Aorta (tissue), 5 donors: ENCODE data around the gene ZNF516. TPM values are rescaled to one million over a fixed set of nuclear protein-coding genes. Genes with fewer than 3 reads are reported as not detected.

Source experiments
- ATAC-seq: fragments of 200-7000 bp; cut with Tn5 transposase; one replicate; pipeline ENCODE4 v1.9.1; 2022; ENCODE audit warnings: moderate library complexity; ENCODE audit not compliant: low FRiP score
- DNase-seq, 2 donors: peaks; one replicate each; pipeline ENCODE4 v3.0.0-alpha.2; 2020
- H3K27ac ChIP-seq, 2 donors: one replicate each; pipeline ENCODE4 v1.5.1; 2013; ENCODE audit warnings: low read length in 2 of 2, mild to moderate bottlenecking in 2 of 2, moderate library complexity in 2 of 2, control low read depth in 1 of 2, inconsistent platforms in 1 of 2, low read depth in 1 of 2
- H3K27me3 ChIP-seq, 2 donors: one replicate each; pipeline ENCODE4 v1.6.1; 2013; ENCODE audit warnings: control low read depth in 1 of 2, low read length in 1 of 2, mild to moderate bottlenecking in 1 of 2, moderate library complexity in 1 of 2; ENCODE audit not compliant: insufficient read depth in 2 of 2, control insufficient read depth in 1 of 2
- H3K36me3 ChIP-seq, 2 donors: one replicate each; pipeline ENCODE4 v1.6.1; 2013; ENCODE audit warnings: control low read depth in 1 of 2, low read length in 1 of 2, mild to moderate bottlenecking in 1 of 2; ENCODE audit not compliant: insufficient read depth in 2 of 2, control insufficient read depth in 1 of 2
- H3K4me1 ChIP-seq, 2 donors: one replicate each; pipeline ENCODE4 v1.6.1; 2013; ENCODE audit warnings: low read length in 2 of 2, control low read depth in 1 of 2, mild to moderate bottlenecking in 1 of 2, moderate library complexity in 1 of 2; ENCODE audit not compliant: insufficient read depth in 2 of 2, control insufficient read depth in 1 of 2
- H3K4me3 ChIP-seq, 2 donors: one replicate each; pipeline ENCODE4 v1.5.1; 2013; ENCODE audit warnings: low read length in 2 of 2, control low read depth in 1 of 2, mild to moderate bottlenecking in 1 of 2
- H3K9me3 ChIP-seq: one replicate; pipeline ENCODE4 v1.6.1; 2013; ENCODE audit warnings: mild to moderate bottlenecking, low read length; ENCODE audit not compliant: control insufficient read depth
- WGBS, 2 donors: extraction: QIAGEN DNeasy Blood & Tissue Kit; methylation state at CpG; one replicate each; pipeline ENCODE4 v1.1.7; 2013; 5-methylcytosine and 5-hydroxymethylcytosine counted together
- intact Hi-C, 2 donors: fragments of 100-400 bp; cut with DNase I; formaldehyde crosslinking; loops; one replicate each; pipeline versions ENCODE4 v1.14.2 to v1.15.0; 2022
- polyA plus RNA-seq, 2 donors: library from polyadenylated mRNA; stranded (reverse); fragments of 200-250 nt; gene quantifications; one replicate each; pipeline ENCODE4 v1.2.3, GENCODE V29; 2013
- total RNA-seq, 2 donors: library from RNA; stranded (reverse); fragmentation: NEBNext Ultra II Directional; extraction: Animal tissue kit (Norgen Biotek cat#: 25700); gene quantifications; one replicate each; pipeline ENCODE4 v1.2.1, GENCODE V29; 2021
- donor health status: healthy with polysubstance abuse.
- donor health status: Bipolar disorder and iron deficiency.
- donor health status: DM: no; HTN: no; CAD: no.
- donor health status: DM: no; HTN: no; CAD: no.
- donor health status: DM: yes; HTN: yes; CAD: no.

The ZNF516 gene
- total and polyA plus RNA-seq, 4 donors: 2.0 to 55.6 (median 17.1) TPM

- Histone ChIP-seq H3K9me3 (no peaks in the 10 kb centered on the region), H3K4me1 (no peaks in the 10 kb centered on the region), H3K27ac (no peak overlapping the region), H3K4me3 (no peak overlapping the region), H3K36me3 (no peaks in the 10 kb centered on the region), H3K27me3 (no peaks in the 10 kb centered on the region)
- 90 to 93% methylated on average over 16 of the region's 16 CpGs for whole genome bisulfite sequencing, 2 donors
- intact Hi-C loops: no loop called here
- ATAC-seq (no peak), DNase-seq (no peak)
Measured at GRCh38 chr18:76436342-76436741, 58.7 kb downstream of the ZNF516 start.

- Histone ChIP-seq H3K36me3 (no peaks in the 10 kb centered on the region), H3K4me3 (no peak overlapping the region), H3K4me1 (no peaks in the 10 kb centered on the region), H3K9me3 (no peaks in the 10 kb centered on the region), H3K27me3 (no peaks in the 10 kb centered on the region), H3K27ac (no peak overlapping the region)
- 89% methylated on average over 17 of the region's 17 CpGs for WGBS, 2 donors
- ATAC-seq (no peak), DNase-seq (no peak)
- intact Hi-C loops: no loop called here
Measured at GRCh38 chr18:76435316-76435989, 59.6 kb downstream of the ZNF516 start.

- no peaks in the 10 kb centered on the region for H3K36me3 ChIP-seq
- WGBS, 2 donors: 93 to 94% methylated on average over 14 of the region's 14 CpGs
- H3K4me3 ChIP-seq: no peak overlapping the region
- intact Hi-C loops: no loop called here
- H3K4me1 ChIP-seq: no peaks in the 10 kb centered on the region
- no peak for ATAC-seq
- no peaks in the 10 kb centered on the region for H3K27me3 ChIP-seq
- H3K9me3 ChIP-seq: no peaks in the 10 kb centered on the region
- H3K27ac ChIP-seq: no peak overlapping the region
- DNase-seq: no peak
Measured at GRCh38 chr18:76434452-76434851, 60.6 kb downstream of the ZNF516 start.

GRCh38 chr18:76433788-76434187 lies 61.3 kb downstream of the ZNF516 start:
- Histone ChIP-seq H3K27me3 (no peaks in the 10 kb centered on the region), H3K4me1 (no peaks in the 10 kb centered on the region), H3K36me3 (no peaks in the 10 kb centered on the region), H3K4me3 (no peak overlapping the region), H3K9me3 (no peaks in the 10 kb centered on the region), H3K27ac (no peak overlapping the region)
- 97 to 98% methylated on average over 17 of the region's 17 CpGs for WGBS, 2 donors
- intact Hi-C loops: no loop called here
- no peak for ATAC-seq
- DNase-seq: no peak

GRCh38 chr18:76432970-76433767 lies 61.9 kb downstream of the ZNF516 start:
- Histone ChIP-seq H3K4me1 (no peaks in the 10 kb centered on the region), H3K4me3 (no peak overlapping the region), H3K27ac (no peak overlapping the region), H3K36me3 (no peaks in the 10 kb centered on the region), H3K27me3 (no peaks in the 10 kb centered on the region), H3K9me3 (no peaks in the 10 kb centered on the region)
- intact Hi-C loops: no loop called here
- ATAC-seq: no peak
- DNase-seq: no peak
- WGBS, 2 donors: 95% methylated on average over 25 of the region's 25 CpGs

- intact Hi-C loops: no loop called here
- ATAC-seq: no peak
- Histone ChIP-seq H3K27me3 (no peaks in the 10 kb centered on the region), H3K9me3 (no peaks in the 10 kb centered on the region), H3K4me3 (no peak overlapping the region), H3K4me1 (no peaks in the 10 kb centered on the region), H3K36me3 (no peaks in the 10 kb centered on the region), H3K27ac (no peak overlapping the region)
- WGBS, 2 donors: 97 to 98% methylated on average over 10 of the region's 10 CpGs
- no peak for DNase-seq
Measured at GRCh38 chr18:76432274-76432755, 62.7 kb downstream of the ZNF516 start.

GRCh38 chr18:76431437-76432273 lies 63.4 kb downstream of the ZNF516 start:
- WGBS, 2 donors: 92 to 95% methylated on average over 29 of the region's 29 CpGs
- DNase-seq: no peak
- intact Hi-C loops: no loop called here
- Histone ChIP-seq H3K36me3 (no peaks in the 10 kb centered on the region), H3K4me3 (no peak overlapping the region), H3K27me3 (no peaks in the 10 kb centered on the region), H3K4me1 (no peaks in the 10 kb centered on the region), H3K9me3 (no peaks in the 10 kb centered on the region), H3K27ac (no peak overlapping the region)
- no peak for ATAC-seq

- no peak for ATAC-seq
- H3K4me1 ChIP-seq: no peaks in the 10 kb centered on the region
- intact Hi-C loops: no loop called here
Measured at GRCh38 chr18:76430636-76431035, 64.4 kb downstream of the ZNF516 start.

More at GRCh38 chr18:76430636-76431035, 64.4 kb downstream of the ZNF516 start:
- no peaks in the 10 kb centered on the region for H3K36me3 ChIP-seq
- H3K27ac ChIP-seq: no peak overlapping the region
- no peak overlapping the region for H3K4me3 ChIP-seq
- H3K9me3 ChIP-seq: no peaks in the 10 kb centered on the region
- no peaks in the 10 kb centered on the region for H3K27me3 ChIP-seq
- 20 to 26% methylated on average over 4 of the region's 4 CpGs for WGBS, 2 donors
- DNase-seq: no peak
